NCI-H1694 (cell line): ENCODE measurements around the gene INO80D.
"Not testable (repeated sequence)": the region's sequence is repeated elsewhere in the genome, so short reads cannot be mapped to it uniquely, and the experiment has no call there.

Experiments used
- DNase-seq: peaks from one replicate; lab custom pipeline; 2025; lab: John Stamatoyannopoulos, UW

INO80D gene

DNA sequence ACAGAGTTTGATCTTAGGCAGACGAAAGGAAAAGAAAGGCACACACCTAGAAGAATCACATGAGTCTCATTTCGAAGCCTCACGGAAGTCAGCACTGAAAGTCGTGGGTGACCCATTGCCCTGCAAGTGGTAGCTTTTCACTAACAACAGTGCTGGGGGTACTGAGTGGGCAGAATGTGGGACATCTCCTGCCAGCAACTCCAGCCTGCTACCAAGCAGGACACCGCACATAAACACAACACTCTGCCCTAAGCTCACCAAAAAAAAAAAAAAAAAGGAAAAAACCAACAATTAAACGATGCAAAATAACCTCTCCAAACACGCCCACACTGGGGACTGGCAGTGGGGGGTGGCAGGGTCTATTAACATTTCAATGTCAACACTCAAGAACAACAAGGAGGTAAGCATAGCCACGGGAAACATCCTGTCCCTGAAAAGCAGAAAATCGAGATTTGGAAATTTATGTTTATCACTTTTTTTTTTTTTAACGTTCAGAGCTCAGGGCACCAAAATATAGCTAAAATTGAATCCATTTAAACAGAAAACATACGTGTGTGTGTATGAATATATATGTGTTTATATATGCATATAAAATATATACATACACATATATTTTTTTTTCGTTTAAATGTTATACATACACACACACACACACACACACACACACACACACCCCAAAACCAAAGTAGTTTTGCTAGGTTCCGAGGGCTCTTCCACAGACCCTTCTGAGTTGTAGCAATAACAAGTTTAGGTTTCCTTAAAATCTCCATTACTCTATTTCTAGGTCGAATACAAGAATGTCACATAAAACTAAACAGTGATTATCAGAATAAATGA lies 2.2 kb downstream of the INO80D start:
- no peak for DNase-seq

DNA sequence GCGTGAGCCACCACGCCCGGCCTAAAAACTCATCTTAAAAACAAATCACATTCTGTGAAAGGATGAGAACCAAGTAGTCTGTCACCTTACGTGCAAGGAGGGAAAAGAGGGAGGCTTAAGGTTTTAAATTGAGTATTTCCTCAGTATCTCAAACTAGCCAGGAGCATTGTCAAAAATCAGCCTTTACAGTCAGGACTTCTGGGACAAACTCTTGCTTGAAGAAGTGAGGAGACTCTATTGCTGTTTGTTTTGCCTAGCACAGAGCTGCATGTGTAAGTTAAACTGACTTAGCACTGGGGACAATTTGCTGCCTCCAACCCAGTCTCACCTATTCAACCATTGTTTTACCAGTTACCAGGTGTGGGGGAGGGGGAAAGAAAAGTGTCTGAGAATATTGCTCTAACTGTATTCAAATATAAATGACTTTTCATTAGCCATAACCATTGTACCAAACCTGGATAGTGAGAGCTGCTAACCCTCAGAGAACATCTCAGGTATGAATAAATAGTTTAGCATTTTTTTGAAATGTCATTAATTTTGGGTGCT lies 3.6 kb downstream of the INO80D start:
- DNase-seq = no peak

DNA sequence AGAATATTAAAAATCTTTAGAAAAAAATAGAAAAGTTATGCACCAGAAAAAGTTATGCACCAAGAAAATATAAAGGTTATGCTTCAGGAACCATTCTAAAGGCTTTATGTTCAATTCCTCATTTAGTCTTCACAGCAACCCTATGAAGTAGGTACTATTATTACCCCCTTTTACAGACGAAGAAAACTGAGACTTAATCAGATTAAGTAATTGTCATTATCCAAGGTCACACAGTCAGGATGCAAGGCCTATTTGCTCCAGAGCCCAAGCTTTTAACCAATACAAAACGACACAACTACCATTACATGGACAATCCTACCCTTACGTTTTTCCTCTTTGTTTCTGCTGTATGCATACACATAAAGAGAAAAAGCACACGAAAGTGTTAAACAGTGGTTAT lies 5.0 kb downstream of the INO80D start:
- DNase-seq = no peak

DNA sequence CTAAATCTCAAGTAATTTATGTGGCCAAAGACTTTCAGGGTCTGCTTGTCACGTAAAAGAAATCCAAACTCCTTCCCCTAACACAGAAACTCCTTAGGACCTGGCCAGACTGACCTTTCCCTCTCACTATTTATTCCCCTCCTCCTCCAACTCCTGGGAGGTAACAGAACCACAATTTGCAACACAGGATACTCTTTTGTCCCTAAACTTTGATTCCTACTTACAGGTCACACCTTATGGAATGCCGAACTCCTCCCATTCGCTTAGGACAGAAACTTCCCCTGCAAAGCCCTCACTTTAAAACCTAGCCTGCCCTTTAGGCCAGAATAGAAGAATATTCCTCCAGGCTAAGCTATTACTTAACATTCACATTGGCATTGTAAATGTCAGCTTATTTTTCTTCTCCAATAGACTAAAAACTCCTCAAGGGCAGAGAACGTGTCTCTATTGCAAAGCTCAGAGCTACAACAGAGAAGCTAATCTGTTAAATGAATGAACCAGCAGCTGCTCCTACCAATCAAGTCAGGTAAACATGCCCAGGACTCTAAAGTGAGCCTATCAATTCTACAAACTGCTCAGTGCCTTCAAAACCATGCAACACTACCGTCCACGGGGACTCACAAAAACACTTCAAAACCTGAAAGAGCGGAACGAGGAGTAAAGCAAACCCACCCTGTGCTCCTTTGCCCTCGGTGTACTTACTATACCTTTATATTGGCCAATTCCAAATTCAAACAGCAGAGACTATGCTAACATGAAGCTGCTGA lies 6.1 kb downstream of the INO80D start:
- no peak for DNase-seq

DNA sequence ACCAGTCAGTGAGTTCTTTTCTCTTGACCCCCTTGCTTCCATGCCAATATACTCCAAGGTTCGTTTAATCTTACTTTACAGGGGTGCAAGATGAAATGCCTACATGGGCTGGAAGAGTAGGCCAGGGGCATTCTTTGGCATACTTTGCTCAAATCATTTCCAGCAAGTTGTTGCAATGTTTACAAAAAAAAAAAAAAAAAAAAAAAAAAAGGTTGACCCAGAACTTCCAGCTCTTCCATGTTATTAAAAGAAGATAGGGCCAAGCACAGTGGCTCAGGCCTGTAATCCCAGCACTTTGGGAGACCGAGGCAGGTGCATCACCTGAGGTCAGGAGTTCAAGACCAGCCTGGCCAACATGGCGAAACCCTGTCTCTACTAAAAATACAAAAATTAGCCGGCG lies 8.1 kb downstream of the INO80D start:
- not testable (repeated sequence) for DNase-seq

DNA sequence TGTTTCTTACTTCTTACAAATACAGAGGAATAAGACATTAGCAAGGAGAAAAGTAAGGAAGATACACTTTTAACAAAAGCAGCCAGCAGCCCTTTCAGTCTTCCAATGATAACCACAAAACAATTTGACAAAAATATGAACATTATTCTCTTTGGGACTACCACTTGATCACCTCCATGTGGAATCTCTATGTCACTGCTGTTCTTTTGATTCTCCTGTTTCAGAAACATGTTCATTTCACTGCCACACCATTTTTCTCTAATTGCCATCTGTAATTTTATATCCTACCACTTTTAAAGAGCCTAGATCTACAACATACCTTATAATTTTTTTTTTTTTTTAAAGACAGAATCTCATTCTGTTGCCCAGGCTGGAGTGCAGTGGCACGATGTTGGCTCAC lies 10.9 kb downstream of the INO80D start:
- no peak for DNase-seq

DNA sequence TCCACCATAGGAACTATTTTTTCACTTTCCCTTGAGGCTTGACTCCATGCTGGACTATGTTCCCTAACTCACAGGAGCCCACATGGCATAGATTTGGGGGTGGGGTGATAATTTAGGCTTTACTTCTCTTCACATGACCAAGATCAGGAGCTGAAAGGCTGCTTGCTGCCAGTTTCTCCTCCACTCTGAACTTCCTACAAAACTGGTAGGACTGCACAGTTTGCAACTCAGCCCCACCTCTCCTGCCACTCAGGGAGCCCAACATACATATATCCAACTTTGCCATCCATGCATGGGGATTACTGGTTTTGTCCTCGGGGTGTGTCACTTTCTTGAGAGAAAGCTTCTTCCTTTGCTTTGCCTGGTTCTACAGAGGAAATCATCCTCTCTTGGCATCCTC lies 14.2 kb downstream of the INO80D start:
- no peak for DNase-seq

DNA sequence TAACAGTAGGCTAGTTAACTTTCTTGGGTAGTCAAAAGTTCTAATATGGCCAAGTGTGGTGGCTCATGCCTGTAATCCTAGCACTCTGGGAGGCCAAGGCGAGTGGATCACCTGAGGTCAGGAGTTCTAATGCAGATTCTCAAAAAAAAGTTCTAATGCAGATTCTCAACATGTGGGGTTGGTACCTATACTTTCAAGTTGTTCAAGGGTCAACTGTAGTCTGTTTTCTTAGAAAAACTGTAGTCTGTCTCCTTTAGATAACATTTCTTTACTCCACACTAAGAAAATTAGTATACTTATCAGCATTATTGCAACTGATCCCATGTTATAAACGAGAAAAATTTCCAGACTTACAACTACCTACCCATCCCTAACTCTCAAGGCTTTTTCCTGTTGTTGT lies 16.6 kb downstream of the INO80D start:
- no peak for DNase-seq

DNA sequence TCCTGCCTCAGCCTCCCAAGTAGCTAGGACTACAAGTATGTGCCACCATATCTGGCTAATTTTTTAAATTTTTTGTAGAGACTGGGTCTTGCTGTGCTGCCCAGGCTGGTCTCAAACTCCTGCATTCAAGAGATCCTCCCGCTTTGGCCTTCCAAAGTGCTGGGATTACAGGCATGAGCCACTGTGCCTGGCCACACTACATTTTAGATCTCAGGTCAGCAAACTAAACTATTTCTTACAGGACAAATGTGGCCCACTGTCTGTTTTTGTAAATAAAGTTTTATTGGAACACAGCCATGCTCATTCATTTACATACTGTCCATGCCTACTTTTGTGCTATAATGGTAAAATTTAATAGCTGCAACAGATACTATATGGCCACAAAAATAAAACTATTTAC lies 17.8 kb downstream of the INO80D start:
- DNase-seq = no peak

DNA sequence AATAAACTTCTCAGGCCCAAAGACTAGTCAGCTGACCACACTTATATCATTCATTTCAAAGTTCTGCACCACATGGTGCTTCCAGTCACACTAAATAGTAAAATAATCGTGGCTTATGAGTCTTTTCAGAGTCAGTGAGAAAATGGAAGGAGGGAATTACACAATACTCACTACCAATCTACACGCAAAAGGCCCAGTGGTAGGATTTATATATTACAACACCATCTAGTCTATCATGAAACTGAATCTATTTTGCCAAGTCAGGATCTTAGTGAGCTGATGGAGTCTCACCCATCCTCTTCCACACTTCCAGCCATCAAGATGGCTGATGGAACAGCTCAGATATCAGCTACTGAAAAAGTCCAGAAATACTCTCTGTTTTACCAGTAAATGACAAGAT lies 21.9 kb downstream of the INO80D start:
- DNase-seq = no peak

DNA sequence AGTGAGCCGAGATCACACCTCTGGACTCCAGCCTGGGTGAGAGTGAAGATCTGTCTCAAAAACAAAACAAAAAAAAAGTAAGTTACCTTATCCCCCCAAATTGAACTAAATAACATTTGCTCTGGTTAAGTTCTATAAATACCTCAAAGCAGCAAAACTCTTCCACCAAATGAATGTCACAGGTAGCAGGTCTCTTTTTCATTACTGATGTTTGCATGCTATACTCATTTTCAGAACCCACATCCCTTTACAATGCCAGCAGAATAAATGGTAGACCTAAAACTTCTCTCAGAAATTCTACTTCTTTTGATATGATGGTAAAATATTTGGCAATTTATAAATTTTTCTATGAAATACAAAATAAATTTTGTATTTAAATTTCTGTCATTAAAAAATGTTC lies 22.3 kb downstream of the INO80D start:
- no peak for DNase-seq

DNA sequence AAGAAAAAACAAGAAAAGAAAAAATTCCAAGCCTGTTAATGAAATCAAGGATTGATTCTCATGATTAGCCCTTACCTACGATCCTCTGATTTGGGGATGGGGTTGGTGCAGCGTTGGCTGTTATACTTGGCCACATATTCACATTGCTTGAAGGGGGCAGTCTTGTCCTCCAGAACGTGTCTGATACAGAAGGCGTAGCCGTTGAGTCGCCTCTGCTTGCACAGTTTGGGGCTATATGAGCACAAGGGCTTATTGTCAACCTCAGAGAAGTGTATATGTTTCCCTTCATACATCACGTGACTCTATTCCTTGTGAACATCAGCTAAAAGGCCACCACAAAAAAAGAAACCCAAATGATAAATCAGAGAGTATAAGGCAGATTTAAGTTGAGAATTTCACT lies 23.2 kb downstream of the INO80D start:
- no peak for DNase-seq

DNA sequence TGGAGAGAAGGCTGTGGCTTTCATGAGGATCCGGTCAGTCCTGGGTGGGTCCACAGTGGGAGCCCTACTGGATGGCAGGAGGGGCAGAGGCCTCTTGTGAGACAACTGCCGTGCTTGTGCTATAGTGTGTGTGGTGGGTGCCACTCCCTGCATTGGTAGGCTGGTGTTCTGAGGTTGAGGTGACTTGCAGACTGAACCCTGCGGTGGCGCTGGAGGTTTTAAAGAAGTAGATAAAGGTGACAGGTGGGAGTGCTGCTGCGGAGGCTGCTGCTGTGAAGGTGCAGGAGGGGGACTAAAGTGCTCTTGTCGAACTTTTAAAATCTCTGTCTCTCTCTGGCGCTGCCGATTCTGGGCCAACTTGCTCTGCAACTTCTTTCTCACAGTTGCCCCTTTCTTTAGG lies 29.7 kb downstream of the INO80D start:
- no peak for DNase-seq

DNA sequence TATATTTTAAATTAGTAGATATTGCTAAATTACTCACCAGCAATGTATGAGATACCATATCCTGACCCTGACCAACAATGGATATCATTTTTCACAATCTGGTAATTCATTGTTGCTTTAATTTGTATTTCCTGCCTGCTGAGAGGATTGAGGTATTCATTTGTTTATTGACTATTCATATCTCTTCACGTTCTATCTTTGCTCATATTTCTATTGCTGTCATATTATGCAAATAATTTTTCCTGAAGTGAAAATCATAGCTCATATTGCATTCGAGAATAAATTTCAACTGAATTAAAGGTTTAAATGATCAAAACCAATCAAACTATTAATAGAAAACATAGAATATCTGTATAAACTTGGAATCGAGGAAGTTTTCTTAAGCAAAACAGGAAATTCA lies 31.0 kb downstream of the INO80D start:
- DNase-seq = no peak

DNA sequence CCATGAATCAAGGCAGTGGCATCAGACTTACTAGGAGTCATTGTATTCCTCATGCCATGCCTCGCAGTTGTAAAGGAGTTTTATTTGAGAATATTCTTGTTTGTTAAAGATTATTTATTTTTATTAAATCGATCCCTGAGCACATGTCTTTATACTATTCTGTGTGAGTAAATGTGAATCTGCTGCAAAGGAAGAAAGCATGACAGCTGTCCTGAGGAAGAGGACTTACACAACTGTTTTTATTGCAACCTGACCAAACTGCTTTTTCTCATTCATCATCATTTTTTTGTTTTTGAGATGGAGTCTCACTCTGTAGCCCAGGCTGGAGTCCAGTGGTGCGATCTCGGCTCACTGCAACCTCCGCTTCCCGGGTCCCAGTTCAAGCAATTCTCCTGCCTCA lies 34.1 kb downstream of the INO80D start:
- no peak for DNase-seq

DNA sequence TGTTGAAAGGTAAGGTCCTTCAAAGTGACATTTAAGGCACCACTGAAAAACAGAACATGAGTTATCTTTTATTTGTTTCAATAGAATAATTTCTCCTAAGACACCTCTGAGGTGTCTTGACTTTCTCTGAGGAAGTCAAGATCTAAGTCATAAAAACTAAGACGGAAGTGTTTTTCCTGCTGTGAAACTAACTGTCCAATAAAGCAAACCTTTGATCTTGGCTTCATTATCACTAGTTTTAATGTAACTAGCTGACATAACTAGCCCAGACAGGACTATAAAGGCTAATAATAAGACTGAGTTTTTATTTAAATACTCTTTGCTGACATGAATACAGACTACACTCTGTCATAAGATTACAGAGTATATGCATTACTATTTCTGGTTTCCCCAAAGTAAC lies 36.6 kb downstream of the INO80D start:
- no peak for DNase-seq

DNA sequence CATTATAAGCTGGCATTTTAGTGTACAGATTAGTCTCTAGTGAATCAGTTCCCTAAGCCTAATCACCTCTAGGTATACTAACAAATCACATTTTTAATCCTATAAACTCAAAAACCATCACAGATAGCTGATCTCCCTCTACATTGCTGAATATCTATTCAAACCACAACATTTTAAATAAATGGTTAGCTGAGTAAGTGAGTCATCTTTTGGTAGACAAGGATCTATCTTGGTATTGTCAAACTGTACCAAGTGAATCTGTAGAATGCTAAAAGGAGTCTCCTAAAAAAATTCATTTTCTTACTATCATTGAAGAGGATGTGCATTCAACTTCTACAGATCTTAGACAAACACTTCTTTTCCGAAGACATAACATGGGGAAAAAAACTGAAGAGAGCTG lies 40.7 kb downstream of the INO80D start:
- DNase-seq = no peak

DNA sequence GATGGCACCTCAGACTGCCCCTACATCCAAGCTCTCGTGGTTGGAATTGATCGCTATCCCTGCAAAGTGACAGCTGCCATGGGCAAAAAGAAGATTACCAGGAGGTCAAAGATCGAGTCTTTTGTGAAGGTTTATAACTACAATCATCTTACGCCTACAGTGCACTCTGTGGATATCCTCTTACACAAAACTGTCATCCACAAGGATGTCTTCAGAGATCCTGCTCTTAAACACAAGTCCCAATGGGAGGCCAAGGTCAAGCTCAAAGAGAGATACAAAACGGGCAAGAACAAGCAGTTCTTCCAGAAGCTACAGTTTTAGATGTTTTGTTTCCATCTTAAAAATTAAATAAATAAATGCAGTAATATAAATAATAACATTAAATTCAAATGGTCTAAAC lies 45.4 kb downstream of the INO80D start:
- no peak for DNase-seq

DNA sequence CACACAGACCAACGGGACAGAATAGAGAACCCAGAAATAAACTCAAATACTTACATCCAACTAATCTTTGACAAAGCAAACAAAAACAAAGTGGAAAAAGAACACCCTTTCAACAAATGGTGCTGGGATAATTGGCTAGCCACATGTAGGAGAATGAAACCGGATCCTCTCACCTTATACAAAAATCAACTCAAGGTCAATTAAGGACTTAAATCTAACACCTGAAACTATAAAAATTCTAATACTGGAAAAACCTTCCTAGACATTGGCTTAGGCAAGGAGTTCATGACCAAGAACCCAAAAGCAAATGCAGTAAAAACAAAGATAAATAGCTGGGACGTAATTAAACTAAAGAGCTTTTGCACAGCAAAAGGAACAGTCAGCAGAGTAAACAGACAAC lies 50.6 kb downstream of the INO80D start:
- not testable (repeated sequence) for DNase-seq

DNA sequence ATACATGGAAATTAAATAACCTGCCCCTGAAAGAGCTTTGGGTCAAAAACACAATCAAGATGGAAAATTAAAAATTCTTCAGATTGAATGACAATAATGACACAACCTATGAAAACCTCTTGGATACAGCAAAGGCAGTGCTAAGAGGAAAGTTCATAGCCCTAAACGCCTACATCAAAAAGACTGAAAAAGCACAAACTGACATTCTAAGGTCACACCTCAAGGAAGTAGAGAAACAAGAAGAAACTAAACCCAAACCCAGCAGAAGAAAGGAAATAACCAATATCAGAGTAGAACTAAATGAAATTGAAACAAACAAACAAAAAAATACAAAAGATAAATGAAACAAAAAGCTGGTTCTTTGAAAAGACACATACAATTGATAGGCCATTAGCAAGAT lies 52.5 kb downstream of the INO80D start:
- not testable (repeated sequence) for DNase-seq

DNA sequence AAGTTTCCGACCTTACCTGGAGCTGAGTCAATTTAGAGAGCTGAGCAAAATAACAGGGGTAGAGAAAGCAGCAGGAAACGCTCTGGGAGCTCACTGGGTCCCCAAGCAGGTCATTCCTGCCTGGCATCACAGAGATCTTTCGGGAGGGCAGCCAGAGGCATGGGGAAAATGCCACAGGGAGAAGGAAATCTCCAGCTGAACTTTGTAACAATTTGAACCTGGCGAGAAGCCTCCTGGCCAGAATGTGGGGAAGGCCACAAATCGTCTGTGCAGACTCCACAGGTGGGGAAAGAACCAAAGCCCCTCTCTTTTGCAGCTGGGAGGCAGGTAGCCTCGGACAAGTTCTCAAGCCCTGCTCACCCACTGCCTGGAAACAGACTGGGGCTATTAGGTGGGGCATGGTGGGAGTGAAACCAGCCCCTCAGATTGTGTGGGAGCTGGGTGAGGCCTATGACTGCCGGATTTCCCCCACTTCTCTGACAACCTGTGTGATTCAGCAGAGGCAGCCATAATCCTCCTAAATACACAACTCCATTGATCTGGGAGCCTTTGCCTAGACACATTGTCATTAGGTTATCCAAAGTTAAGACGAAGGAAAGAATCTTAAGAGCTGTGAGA lies 53.9 kb downstream of the INO80D start:
- DNase-seq = no peak

DNA sequence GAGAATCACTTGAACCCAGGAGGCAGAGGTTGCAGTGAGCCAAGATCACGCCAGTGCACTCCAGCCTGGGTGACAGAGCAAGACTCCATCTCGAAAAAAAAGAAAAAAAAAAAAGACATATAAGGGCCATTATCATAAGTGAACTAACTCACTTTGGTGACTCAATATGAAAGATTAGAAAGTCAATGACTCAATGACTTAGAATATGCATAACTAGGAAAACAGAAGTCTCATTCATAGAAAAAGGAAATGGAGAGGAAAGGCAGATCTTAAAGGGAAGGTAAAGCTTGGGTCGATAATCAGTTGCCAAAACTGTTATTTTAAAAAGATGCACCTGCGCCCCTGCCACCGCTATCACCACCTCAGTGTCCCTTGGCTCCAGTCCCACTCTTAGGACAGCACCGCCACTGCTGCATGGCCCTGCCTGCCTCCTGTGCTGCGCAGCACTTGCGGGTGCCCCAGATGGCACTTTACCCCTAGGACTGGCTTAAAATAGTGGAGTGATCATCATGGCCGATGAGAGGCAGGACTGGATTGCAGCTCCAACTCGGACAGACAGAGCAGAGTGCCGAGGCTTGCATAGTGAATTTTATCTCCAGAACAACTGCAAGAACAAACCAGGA lies 54.7 kb downstream of the INO80D start:
- no peak for DNase-seq
